Erythroblast (primary cell): Measurements from ENCODE around the gene ANKRD6.

Source experiments
- GATA1 ChIP-seq: IDR thresholded peaks from 2 replicates; pipeline ENCODE4 v1.6.1; 2011; ENCODE audit warnings: low read depth, mild to moderate bottlenecking, control low read depth, low read length, moderate library complexity
- POLR2A ChIP-seq: IDR thresholded peaks from 2 replicates; pipeline ENCODE4 v1.6.1; 2011; ENCODE audit warnings: mild to moderate bottlenecking, low read length

DNA sequence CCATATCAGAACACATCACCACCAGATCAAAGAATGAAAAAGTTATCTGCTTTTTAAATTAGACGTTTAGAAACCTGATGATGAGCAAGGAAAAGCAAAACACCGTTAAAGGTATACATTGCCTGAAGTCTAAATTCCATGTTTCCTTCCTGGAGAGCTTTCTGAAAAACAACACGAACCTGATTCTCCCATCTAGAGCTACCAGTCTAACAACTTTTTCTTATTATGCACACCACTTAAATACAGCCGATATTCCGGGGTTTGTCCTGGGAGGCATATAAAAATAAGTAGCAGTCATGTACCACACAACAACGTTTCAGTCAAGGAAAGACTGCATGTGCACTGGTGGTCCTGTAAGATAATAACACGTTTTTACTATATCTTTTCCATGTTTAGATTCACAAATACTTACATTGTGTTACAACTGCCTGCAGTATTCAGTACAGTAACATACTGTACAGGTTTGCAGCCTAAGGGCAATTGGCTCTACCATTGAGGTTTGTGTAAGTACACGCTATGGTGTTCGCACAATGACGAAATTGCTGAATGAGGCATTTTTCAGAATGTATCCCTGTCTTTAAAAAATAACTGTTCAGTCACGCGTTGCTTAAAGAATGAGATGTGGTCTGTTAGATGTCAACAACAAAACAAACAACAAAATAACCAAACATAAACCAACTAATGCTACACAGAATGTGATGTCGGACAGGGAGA, 224.7 kb downstream of the ANKRD6 start:
- TF ChIP-seq POLR2A (no peak), GATA1 (no peak)
